GM21825 (cell line): ENCODE measurements around the gene PPCDC.
"Not testable (repeated sequence)": the region's sequence is repeated elsewhere in the genome, so short reads cannot be mapped to it uniquely, and the experiment has no call there.

Experiments
- ATAC-seq: cut with Tn5 transposase; IDR thresholded peaks from one replicate; pipeline ENCODE4 v1.9.1; 2021; ENCODE audit warnings: mild to moderate bottlenecking, moderate library complexity; ENCODE audit not compliant: unreplicated experiment

Gene PPCDC

GRCh38 chr15:75065851-75066509 lies 42.6 kb downstream of the PPCDC start:
- no peak for ATAC-seq

- ATAC-seq: no peak
These were observed 43.9 kb downstream of the PPCDC start for GRCh38 chr15:75067123-75067830.

GRCh38 chr15:75068748-75069147 lies 45.4 kb downstream of the PPCDC start:
- no peak for ATAC-seq

GRCh38 chr15:75069301-75069925 lies 46.0 kb downstream of the PPCDC start:
- ATAC-seq: peak; percentile 72

- ATAC-seq: no peak
These were observed 47.3 kb downstream of the PPCDC start for GRCh38 chr15:75070674-75071073.

- ATAC-seq: no peak
These were observed 49.8 kb downstream of the PPCDC start for GRCh38 chr15:75073197-75073596.

GRCh38 chr15:75076277-75076676 lies 52.9 kb downstream of the PPCDC start:
- ATAC-seq: no peak

GRCh38 chr15:75077551-75077961 lies 54.2 kb downstream of the PPCDC start:
- ATAC-seq: not testable (repeated sequence)

- no peak for ATAC-seq
These were observed 57.8 kb downstream of the PPCDC start for GRCh38 chr15:75081150-75081549.

- ATAC-seq: no peak
These were observed 59.3 kb downstream of the PPCDC start for GRCh38 chr15:75082689-75083088.

GRCh38 chr15:75085708-75086107 lies 62.3 kb downstream of the PPCDC start:
- not testable (repeated sequence) for ATAC-seq

GRCh38 chr15:75089456-75090387 lies 66.3 kb downstream of the PPCDC start:
- no peak for ATAC-seq

GRCh38 chr15:75090388-75090734 lies 67.0 kb downstream of the PPCDC start:
- ATAC-seq: no peak

- ATAC-seq: no peak
These were observed 68.4 kb downstream of the PPCDC start for GRCh38 chr15:75091814-75092213.

GRCh38 chr15:75094961-75095478 lies 71.6 kb downstream of the PPCDC start:
- peak; percentile 42 for ATAC-seq

- ATAC-seq: peak; percentile 47
These were observed 72.2 kb downstream of the PPCDC start for GRCh38 chr15:75095594-75095993.

GRCh38 chr15:75097939-75098338 lies 74.5 kb downstream of the PPCDC start:
- ATAC-seq: no peak

GRCh38 chr15:75098404-75098803 lies 75.0 kb downstream of the PPCDC start:
- ATAC-seq: no peak
